Measurements from ENCODE around the gene LRMDA. TPM values are rescaled to one million over a fixed set of nuclear protein-coding genes. Genes with fewer than 3 reads are reported as not detected.
A peak's percentile ranks its signal among the peaks of the same experiment; 100 is the strongest.

Gene LRMDA
- total RNA-seq, 6 experiments from 2014 or later: 0.32 TPM; not detected in 5

- Mint-ChIP-seq H3K27me3 (ENCODE audit: insufficient read depth) (peaks cover 13% of the 10 kb centered on the region), H3K36me3 (ENCODE audit: low read depth) (no peaks in the 10 kb centered on the region), H3K4me1 (ENCODE audit: low read depth) (peaks cover 8% of the 10 kb centered on the region; the same call in 1 of the 2 replicates), H3K4me3 (no peak overlapping the region), H3K27ac (no peak overlapping the region), H3K9me3 (no peaks in the 10 kb centered on the region)
- no peak for DNase-seq
- TF ChIP-seq CTCF (IDR thresholded peaks at IDR 0.05): no peak
Measured at GRCh38 chr10:75984067-75984466, 552.6 kb downstream of the LRMDA start.

- peak; percentile 44 for DNase-seq
- Mint-ChIP-seq H3K4me3 (no peak overlapping the region), H3K27me3 (ENCODE audit: insufficient read depth) (peaks cover 10% of the 10 kb centered on the region), H3K27ac (no peak overlapping the region), H3K9me3 (no peaks in the 10 kb centered on the region), H3K4me1 (ENCODE audit: low read depth) (peaks cover 8% of the 10 kb centered on the region; the same call in 1 of the 2 replicates), H3K36me3 (ENCODE audit: low read depth) (no peaks in the 10 kb centered on the region)
- TF ChIP-seq CTCF (IDR thresholded peaks at IDR 0.05): no peak
Measured at GRCh38 chr10:75987616-75988015, 556.2 kb downstream of the LRMDA start.

GRCh38 chr10:75994357-75995040, 563.1 kb downstream of the LRMDA start:
- H3K27me3 Mint-ChIP-seq (ENCODE audit: insufficient read depth): peaks cover 18% of the 10 kb centered on the region
- no peak for TF ChIP-seq CTCF (IDR thresholded peaks at IDR 0.05)

GRCh38 chr10:75995041-75995430, 563.6 kb downstream of the LRMDA start:
- H3K36me3 Mint-ChIP-seq (ENCODE audit: low read depth): no peaks in the 10 kb centered on the region
- no peaks in the 10 kb centered on the region for H3K9me3 Mint-ChIP-seq
- peaks cover 18% of the 10 kb centered on the region for H3K27me3 Mint-ChIP-seq (ENCODE audit: insufficient read depth)
- DNase-seq: no peak
- H3K4me3 Mint-ChIP-seq: no peak overlapping the region
- no peak overlapping the region for H3K27ac Mint-ChIP-seq
- TF ChIP-seq CTCF (IDR thresholded peaks at IDR 0.05): no peak
- no peaks in the 10 kb centered on the region; the same call in 1 of the 2 replicates for H3K4me1 Mint-ChIP-seq (ENCODE audit: low read depth)

More at GRCh38 chr10:75994357-75995040, 563.1 kb downstream of the LRMDA start:
- Mint-ChIP-seq H3K4me3 (no peak overlapping the region), H3K36me3 (ENCODE audit: low read depth) (no peaks in the 10 kb centered on the region), H3K9me3 (no peaks in the 10 kb centered on the region), H3K4me1 (ENCODE audit: low read depth) (no peaks in the 10 kb centered on the region; the same call in 1 of the 2 replicates), H3K27ac (no peak overlapping the region)
- DNase-seq: no peak

- H3K36me3 Mint-ChIP-seq (ENCODE audit: low read depth): no peaks in the 10 kb centered on the region
- peaks cover 17% of the 10 kb centered on the region for H3K27me3 Mint-ChIP-seq (ENCODE audit: insufficient read depth)
- H3K27ac Mint-ChIP-seq: no peak overlapping the region
- no peaks in the 10 kb centered on the region; the same call in 1 of the 2 replicates for H3K4me1 Mint-ChIP-seq (ENCODE audit: low read depth)
- no peak overlapping the region for H3K4me3 Mint-ChIP-seq
- H3K9me3 Mint-ChIP-seq: no peaks in the 10 kb centered on the region
- DNase-seq: no peak
- no peak for TF ChIP-seq CTCF (IDR thresholded peaks at IDR 0.05)
Measured at GRCh38 chr10:75995720-75996119, 564.3 kb downstream of the LRMDA start.
